ENCODE measurements around the gene NOP56. TPM values are rescaled to one million over a fixed set of nuclear protein-coding genes. Genes with fewer than 3 reads are reported as not detected.
A peak's percentile ranks its signal among the peaks of the same experiment; 100 is the strongest.

The NOP56 gene
- total and polyA plus RNA-seq, 8 donors, result 81.0 to 241 (median 206) TPM

DNA sequence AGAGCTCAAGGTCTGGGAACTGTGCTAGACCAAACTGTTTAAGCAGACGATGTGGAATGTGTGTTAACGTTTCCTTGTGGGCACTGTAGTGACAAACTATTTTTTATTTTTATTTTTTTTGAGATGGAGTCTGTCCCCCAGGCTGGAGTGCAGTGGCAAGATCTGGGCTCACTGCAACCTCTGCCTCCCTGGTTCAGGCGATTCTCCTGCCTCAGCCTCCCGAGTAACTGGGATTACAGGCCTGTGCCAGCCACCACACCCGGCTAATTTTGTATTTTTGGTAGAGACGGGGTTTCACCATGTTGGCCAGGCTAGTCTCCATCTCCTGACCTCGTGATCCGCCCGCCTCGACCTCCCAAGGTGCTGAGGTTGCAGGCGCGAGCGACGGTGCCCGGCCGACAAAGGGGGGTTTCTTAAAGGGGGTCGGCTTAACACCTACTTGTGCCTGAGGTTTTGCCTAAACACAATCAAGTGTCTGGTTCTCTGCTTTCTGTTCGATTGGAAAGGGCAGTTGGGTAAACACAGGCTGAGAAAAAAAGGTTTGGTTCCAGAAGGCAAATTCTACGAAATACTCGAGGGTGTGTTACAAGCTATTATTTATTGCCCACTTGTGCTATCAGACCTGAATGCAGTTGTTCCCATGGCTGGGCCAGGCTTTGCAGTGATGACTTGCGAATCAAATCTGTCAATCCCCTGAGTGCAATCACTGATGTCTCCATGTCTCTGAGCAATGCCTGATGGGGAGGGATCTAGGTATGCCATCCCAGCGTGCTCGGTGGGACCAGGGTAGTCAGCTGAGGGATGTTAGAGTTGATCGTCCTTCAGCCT is 1.3 kb downstream of the NOP56 start:
- H3K27ac ChIP-seq, result no peak overlapping the region
- no peaks in the 10 kb centered on the region for H3K9me3 ChIP-seq
- no peak for ATAC-seq
- peaks cover 13 to 35% of the 10 kb centered on the region in 2 donors for H3K4me1 ChIP-seq
- peak overlapping the region; percentile 91 to 96 for H3K4me3 ChIP-seq
- H3K27me3 ChIP-seq, result no peaks in the 10 kb centered on the region
- TF ChIP-seq, protein P1, sequence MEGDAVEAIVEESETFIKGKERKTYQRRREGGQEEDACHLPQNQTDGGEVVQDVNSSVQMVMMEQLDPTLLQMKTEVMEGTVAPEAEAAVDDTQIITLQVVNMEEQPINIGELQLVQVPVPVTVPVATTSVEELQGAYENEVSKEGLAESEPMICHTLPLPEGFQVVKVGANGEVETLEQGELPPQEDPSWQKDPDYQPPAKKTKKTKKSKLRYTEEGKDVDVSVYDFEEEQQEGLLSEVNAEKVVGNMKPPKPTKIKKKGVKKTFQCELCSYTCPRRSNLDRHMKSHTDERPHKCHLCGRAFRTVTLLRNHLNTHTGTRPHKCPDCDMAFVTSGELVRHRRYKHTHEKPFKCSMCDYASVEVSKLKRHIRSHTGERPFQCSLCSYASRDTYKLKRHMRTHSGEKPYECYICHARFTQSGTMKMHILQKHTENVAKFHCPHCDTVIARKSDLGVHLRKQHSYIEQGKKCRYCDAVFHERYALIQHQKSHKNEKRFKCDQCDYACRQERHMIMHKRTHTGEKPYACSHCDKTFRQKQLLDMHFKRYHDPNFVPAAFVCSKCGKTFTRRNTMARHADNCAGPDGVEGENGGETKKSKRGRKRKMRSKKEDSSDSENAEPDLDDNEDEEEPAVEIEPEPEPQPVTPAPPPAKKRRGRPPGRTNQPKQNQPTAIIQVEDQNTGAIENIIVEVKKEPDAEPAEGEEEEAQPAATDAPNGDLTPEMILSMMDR (IDR thresholded peaks at IDR 0.05), result no peak
- H3K36me3 ChIP-seq, result peaks cover 0 to 49% of the 10 kb centered on the region in 2 donors
- DNase-seq, result no peak
- intact Hi-C loops (cut with DNase I), result no loop called here

DNA sequence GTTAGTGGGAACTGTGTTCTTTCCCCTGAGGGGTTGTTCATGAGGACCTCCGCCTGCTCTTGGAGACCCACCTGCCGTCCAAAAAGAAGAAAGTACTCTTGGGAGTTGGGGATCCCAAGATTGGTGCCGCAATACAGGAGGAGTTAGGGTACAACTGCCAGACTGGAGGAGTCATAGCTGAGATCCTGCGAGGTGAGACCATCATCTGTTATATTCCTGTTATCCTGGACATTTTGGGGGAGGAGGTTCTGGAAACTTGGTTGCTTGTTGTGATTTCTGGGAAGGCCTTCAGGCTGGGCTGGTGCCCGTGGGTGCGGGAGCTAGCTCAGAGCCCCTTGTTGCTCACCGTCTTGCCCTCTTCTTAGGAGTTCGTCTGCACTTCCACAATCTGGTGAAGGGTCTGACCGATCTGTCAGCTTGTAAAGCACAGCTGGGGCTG is 2.0 kb downstream of the NOP56 start:
- Histone ChIP-seq H3K27me3 (no peaks in the 10 kb centered on the region), H3K4me1 (peaks cover 13 to 35% of the 10 kb centered on the region in 2 donors), H3K36me3 (peaks cover 0 to 56% of the 10 kb centered on the region in 2 donors), H3K4me3 (peak overlapping the region in 1 of 2 donors; percentile 96), H3K9me3 (no peaks in the 10 kb centered on the region), H3K27ac (no peak overlapping the region)
- DNase-seq (no peak), ATAC-seq (no peak)
- TF ChIP-seq, protein P1 (IDR thresholded peaks at IDR 0.05), result no peak
- intact Hi-C loops (cut with DNase I), result no loop called here

DNA sequence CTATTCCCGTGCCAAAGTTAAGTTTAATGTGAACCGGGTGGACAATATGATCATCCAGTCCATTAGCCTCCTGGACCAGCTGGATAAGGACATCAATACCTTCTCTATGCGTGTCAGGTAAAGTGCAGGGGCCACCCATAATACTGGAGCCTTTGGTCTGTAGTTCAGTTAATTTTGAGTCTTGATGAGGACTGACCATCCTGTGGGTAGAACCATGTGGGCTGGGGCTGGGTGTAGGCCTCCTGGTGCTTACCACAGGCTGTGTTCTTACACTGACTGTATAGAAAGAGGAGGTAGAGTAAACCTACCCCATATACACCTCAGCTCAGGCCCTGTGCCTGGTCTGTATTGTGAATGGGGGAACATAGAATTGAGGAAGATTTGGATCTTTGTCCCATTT is 2.4 kb downstream of the NOP56 start:
- ATAC-seq, result no peak

DNA sequence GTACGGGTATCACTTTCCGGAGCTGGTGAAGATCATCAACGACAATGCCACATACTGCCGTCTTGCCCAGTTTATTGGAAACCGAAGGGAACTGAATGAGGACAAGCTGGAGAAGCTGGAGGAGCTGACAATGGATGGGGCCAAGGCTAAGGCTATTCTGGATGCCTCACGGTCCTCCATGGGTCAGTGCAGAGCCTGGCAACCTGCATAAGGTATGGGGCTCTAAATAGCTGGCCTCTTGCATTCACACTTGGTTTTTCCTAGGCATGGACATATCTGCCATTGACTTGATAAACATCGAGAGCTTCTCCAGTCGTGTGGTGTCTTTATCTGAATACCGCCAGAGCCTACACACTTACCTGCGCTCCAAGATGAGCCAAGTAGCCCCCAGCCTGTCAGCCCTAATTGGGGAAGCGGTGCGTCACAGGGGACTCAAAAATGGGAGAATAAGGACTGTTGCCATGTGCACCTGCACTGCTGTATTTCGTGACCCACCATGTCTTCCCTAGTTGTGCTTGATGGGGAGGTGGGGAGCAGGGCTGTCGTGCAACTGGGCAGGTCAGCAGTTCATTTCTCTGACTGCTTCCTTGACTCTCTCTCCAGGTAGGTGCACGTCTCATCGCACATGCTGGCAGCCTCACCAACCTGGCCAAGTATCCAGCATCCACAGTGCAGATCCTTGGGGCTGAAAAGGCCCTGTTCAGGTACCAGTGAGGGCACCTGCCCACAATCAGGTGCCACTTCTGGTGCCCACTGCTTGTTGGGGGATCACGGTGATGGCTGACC is 3.1 kb downstream of the NOP56 start:
- ATAC-seq (no peak), DNase-seq (no peak)
- Histone ChIP-seq H3K36me3 (peaks cover 0 to 67% of the 10 kb centered on the region in 2 donors), H3K4me3 (no peak overlapping the region), H3K4me1 (peaks cover 13 to 35% of the 10 kb centered on the region in 2 donors), H3K9me3 (no peaks in the 10 kb centered on the region), H3K27ac (no peak overlapping the region), H3K27me3 (no peaks in the 10 kb centered on the region)
- TF ChIP-seq, protein P1 (IDR thresholded peaks at IDR 0.05), result no peak
- intact Hi-C loops (cut with DNase I), result no loop called here

More for the DNA sequence above, 2.4 kb downstream of the NOP56 start:
- peaks cover 13 to 35% of the 10 kb centered on the region in 2 donors for H3K4me1 ChIP-seq
- intact Hi-C loops (cut with DNase I), result no loop called here
- peaks cover 0 to 60% of the 10 kb centered on the region in 2 donors for H3K36me3 ChIP-seq
- no peaks in the 10 kb centered on the region for H3K9me3 ChIP-seq
- H3K27me3 ChIP-seq, result no peaks in the 10 kb centered on the region
- DNase-seq, result no peak
- peak overlapping the region in 1 of 2 donors; percentile 96 for H3K4me3 ChIP-seq
- H3K27ac ChIP-seq, result no peak overlapping the region
- TF ChIP-seq, protein P1 (IDR thresholded peaks at IDR 0.05), result no peak

Data from left lung (tissue), 10 donors.